ENCODE measurements around the gene ZBTB4.

DNA sequence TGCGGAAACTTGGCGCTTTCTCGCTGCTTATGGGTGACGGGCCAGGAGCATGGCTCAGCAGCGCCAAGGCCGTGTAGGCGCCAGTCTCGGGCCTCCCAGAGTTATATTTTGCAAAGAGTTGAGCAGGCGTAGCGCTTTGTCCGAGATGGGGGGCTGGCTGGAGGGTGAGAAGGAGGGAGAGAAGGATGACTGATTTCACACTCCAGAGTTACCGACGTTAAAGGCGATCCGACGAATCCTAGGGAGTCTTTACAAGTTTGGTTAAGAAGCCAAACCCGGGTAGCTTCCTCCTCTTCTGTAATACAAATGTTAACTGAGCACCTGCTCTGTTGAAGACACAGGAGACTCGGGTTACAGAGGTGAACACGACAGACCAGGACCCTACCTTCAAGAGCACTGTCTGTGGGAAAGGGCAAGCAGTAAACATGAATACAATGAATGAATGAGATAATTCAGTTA is 5.5 kb upstream of the ZBTB4 start:
- TF ChIP-seq, protein P1, sequence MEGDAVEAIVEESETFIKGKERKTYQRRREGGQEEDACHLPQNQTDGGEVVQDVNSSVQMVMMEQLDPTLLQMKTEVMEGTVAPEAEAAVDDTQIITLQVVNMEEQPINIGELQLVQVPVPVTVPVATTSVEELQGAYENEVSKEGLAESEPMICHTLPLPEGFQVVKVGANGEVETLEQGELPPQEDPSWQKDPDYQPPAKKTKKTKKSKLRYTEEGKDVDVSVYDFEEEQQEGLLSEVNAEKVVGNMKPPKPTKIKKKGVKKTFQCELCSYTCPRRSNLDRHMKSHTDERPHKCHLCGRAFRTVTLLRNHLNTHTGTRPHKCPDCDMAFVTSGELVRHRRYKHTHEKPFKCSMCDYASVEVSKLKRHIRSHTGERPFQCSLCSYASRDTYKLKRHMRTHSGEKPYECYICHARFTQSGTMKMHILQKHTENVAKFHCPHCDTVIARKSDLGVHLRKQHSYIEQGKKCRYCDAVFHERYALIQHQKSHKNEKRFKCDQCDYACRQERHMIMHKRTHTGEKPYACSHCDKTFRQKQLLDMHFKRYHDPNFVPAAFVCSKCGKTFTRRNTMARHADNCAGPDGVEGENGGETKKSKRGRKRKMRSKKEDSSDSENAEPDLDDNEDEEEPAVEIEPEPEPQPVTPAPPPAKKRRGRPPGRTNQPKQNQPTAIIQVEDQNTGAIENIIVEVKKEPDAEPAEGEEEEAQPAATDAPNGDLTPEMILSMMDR (conservative IDR thresholded peaks at IDR 0.05) = no peak
- no peak for TF ChIP-seq ZFX (IDR thresholded peaks at IDR 0.05)
